NCI-H187 (cell line): ENCODE data around the gene C20orf204.

Source experiments
- DNase-seq, 2 experiments: peaks; one replicate each; lab custom pipeline; 2025; lab: John Stamatoyannopoulos, UW

C20orf204 gene

DNA sequence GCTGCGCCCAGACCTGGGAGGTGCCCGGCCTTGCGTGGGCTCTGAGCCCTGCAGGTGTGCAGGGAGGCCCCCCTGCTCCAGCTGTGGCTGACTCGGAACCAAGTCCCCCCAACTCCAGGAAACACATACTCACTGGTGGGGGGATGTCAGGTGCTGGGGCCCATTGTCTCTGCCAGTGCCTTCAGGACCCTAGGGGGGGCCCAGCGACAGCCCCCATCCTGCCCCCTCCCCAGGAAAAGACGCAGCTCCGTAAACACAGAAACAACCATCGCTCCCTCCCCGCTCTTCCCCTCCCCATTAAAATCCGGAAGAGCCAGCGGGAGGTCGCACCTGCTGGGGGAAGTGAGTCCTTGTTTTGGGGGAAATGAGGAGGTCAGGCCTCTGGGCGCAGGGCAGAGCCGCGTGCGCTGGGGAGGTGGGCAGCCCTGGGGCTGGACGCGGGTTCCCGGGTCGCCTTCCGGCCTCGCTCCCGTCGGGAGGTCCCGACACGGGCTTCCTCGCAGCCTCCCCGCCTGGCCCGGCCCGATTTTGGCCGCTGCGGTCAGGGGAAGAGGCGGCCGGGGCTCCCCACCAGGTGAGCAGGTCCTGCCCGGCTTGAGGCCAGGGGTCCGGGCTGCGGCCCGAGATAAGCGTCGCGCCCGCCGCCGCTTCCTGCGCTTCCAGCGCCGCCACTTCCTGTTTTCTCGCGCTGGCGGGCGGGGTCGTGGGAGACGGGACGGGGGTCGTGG lies 6.2 kb downstream of the C20orf204 start:
- no peak for DNase-seq

DNA sequence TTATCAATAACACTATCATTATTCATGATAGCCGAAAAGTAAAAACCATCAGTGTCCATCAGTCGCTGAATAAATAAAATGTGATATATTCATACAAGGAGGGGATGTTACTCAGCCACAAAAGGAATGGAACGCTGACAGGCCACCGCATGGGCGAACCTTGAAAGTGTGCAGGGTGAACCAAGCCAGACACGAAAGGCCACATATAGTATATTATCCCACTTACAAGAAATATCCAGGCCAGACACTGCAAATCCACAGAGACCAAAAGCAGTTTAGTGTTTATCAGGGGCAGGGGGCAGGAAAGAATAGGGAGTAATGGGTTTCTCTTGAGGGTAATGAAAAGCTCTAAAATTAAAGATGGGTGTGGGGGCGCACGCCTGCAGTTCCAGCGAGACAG lies 7.8 kb downstream of the C20orf204 start:
- DNase-seq: no peak

GRCh38 chr20:64044484-64045247 lies 8.7 kb downstream of the C20orf204 start:
- no peak for DNase-seq

GRCh38 chr20:64045346-64046011 lies 9.5 kb downstream of the C20orf204 start:
- no peak for DNase-seq

GRCh38 chr20:64047046-64047389 lies 11.0 kb downstream of the C20orf204 start:
- no peak for DNase-seq

DNA sequence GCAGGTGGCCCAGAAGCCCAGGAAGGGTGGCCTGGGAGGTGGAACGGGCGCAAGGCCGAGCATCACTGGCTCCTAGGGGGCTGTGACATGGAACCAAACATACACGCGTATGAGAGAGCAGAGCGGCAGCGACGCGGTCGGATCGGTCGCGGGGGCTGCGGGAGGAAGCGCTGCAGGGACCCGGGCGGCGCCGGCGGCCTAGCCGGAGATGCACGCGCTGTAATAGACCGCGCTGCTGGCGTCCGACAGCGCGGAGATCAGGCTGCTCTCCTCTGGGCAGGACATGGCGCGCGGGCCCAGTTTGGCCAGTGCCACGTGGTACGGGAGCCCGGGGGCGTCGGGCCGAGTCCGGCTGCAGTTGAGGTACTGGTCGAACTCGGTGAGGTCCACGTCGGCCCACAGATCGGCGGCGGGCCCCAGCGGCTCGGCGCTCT lies 12.0 kb downstream of the C20orf204 start:
- no peak for DNase-seq

DNA sequence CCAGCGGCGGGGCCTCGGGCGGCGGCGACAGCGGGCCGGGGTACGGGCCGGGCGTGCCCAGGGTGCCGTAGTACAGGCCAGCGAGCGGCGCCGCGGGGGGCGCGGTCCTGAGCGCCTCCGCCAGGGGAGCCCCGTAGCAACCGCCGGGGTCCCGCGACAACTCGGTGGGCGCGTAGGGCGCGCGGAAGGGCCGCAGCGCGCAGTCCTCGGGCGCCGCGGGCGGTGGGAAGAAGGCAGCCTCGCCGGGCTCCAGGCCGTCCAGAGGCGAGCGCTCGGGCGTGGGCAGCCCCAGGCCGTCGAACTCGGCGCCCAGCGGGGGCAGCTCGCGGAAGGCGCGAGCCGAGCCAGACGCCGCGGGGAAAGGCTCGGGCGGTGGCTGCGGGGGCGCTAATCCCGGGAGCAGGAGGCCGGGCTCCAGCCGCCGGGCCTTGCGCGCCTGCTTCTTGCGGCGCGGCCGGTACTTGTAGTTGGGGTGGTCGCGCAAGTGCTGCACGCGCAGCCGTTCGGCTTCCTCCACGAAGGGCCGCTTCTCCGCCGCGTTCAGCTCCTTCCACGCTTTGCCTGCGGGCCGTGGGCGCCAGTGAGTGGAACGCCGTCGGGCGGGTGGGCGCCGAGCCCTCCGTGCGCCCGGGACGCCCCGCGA lies 12.5 kb downstream of the C20orf204 start:
- no peak for DNase-seq

DNA sequence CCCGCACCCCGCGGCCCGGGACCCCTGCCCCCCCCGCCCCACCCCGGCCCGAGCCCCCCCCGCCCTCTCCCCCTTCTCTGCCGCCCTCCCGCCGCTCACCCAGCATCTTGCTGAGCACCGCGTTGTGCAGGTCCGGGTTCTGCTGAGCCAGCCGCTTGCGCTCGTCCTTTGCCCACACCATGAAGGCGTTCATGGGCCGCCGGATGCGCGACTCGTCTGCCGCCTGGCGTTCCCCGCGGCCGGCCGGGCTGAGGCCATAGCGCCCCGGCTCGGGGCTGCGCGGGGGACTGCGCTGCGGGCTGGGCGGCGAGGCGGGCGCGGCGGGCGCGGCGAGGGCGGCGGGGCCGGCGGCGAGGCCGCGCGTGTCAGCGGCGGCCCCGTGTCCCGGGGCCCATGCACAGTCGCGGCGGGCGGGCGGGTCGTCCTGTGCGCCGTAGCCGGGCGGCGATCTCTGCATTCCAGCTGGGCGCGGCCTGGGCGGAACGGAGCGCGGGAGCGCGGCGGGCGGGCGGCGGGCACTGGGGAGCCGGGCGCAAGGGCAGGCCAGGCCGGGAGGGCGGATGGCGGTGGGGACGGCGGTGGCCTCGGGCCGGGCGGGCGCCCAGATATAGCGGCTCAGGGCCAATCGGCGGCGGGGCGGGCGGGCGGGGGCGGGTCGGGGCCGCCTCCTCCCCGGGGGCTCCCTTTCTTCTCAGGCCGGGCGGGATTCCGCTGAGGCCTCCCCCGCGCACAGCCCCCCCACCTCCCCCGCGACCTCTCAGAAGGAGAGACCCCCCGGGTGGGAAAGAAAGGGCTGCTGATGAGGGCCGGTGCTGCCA lies 13.3 kb downstream of the C20orf204 start, which contains the start of gene SOX18:
Gene SOX18 (minus strand): TSS at position 580 of the 818 bp plus-strand sequence. CDS start 123 bp downstream, at position 457.
- DNase-seq: no peak

DNA sequence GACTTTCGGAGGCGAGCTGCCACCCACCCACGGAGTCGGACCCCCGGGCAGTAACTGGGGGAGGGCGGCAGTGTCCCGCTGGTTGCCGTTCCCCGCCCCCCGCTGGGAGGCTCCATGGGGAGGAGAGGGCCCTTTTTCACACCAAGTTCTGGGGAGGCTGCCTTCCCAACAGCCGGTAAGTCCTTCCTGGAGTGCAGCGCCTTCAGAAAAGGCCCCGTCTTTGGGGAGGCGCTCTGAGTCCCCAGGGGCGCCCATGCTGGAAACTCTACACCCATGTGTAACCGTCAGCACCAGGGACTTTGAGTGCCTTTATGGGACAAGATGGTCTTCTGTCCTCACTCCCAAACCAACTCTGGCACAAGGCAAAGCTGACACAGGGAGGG lies 13.9 kb downstream of the C20orf204 start:
- DNase-seq: no peak

- no peak for DNase-seq
These were observed 14.5 kb downstream of the C20orf204 start for GRCh38 chr20:64050261-64051032.

DNA sequence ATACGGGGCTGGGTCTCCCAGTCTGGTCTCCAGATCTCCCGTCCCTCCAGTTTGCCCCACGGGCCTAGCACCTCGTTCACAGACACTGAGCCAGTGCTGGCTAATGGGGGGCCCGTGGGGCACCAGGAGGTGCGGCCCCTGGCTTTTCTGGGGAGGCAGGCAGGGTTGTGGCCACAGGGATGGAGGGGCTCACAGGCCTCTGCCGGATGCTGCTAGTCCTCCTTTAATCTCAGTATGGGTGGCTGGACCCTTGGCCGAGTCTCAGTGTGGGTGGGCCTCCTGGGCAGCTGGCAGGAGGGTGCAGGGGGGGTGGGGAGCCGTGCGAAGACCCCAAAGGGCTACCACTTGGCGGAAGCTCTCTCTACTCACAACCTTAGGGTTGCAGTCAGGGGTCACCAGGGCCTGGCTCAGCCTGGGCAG lies 15.1 kb downstream of the C20orf204 start:
- DNase-seq: no peak

DNA sequence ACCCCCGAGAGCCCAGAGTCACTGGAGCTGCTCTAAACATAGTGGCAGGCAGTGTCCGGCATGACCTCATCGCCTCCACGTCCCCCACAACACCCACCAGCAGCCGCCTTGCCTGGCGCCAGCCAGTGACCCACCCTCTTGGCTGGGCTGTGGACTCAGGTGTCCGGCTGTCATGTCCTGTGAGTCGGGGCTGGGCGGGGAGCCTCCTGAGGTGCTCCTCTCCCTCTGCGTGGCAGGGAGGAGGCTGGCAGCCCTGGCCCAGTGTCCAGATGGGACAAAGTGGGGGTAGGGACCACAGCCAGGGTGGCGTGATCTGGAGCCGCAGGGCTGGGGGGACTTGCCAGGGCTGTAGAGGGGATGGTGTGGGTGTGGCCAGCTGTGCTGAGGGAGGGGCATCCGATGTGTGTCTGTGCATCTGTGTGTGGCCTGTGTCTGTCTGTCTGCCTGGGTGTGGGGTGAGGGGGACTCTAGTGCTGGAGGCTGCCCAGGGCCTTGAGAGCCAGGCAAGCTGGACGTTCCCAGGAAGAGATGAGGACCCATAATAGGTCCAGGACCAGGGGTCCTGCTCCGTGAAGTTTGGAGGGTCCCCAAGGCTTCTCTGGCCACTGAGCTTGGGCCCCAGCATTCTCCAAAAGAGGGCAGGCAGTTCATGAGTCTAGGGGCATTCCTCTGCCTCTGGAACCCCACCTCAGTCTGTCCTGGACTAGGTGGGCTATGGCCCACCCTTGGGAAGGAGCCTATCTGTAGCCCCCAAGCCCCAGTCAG lies 15.8 kb downstream of the C20orf204 start:
- DNase-seq: no peak

DNA sequence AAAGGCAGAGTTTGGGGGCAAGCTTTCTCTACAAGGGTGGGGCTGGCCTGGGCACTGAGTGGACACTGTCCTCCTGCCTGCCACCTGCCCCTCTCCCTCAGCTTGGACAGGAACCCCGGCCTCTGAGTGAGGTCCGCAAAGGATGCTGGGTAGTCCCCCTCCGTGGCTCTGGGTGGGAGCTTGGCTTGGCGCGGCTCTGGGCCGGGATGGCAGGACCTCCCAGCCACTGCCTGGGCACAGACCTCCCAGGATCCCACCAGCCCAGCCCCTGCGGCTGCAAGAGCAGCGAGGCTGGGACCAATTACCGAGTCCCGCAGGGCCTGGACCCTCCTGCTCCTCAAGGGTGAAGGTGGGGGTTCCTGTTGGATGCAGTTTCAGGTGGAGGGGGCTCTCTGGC lies 16.3 kb downstream of the C20orf204 start:
- no peak for DNase-seq

DNA sequence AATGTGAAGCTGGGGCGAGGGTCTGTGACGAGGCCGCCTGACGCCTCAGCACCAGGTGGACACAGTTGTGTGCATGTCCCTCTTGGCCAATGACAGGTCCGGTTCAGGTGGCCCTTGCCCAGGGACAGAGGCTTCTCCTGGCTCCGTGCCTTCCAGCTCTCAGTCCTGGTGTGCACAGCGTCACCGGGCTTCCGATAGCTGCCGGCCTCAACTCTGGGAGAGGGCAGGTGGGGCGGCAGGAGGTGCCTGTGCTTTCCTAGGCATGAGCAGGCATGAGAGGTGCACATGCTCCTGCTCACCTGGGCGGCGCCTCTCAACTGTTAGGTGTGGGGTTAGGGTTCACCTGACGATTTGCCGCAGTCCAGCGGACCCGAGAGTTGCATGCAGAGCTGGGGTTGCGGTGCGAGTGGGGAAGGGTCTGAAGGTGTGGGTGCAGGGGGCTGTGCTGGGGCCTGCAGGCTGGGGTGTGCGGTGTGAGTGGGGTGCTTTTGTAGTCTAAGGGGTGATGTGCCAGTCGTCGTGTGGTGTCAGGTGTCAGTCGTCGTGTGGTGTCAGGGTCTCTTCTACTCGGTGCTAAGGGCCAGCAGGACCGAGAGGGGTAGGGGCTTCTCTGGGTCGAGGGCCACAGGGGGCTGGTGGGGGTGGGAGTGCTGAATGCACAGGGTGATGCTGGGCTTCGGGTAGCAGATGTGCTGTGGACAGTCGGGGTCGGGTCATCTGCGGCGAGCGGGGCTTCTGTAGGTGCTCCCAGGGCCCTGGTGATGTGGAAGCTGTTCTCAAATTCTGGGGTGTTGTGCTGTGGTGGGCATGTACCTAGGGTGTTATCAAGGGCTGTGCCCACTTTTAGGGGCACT lies 17.2 kb downstream of the C20orf204 start:
- DNase-seq: no peak

DNA sequence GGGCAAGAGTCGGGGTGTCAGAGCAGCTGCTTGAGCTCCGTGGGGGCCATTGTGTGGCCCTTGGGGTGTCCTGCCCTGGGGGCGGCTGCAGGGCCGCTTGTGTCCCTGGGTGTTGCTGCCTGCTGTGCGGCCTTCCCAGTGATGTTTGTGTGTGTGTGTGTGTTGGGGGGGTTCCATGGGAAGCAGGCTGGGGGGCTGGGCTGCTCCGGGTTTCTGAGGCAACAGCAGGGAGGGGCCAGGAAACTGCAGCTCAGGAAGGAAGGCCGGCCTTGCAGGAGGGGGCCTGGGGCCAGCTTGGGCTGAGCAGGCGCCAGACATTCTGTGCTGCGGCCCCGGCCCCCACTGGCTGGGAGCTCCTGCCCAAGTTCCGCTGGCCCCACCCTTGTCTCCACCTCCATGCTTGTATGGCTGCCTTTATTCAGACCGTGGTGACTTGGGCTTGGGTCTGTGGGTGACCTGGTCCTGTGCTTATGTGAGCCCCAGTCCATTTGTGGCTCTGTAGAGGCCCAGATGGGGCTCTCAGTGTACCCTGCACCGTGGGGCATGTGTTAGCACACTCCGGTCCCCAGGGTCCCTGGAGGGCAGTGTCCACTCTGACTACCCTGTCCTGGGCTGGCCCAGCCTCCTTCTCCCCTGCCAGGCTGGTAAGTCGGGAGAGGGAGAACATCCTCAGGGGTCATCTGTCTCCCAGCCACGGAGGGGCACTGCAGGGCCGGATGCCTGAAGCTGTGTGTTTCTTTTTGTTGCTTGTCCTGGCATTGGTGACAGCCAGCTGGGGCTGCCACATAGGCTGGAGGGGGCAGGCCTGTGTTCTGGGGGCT lies 18.1 kb downstream of the C20orf204 start:
- no peak for DNase-seq

DNA sequence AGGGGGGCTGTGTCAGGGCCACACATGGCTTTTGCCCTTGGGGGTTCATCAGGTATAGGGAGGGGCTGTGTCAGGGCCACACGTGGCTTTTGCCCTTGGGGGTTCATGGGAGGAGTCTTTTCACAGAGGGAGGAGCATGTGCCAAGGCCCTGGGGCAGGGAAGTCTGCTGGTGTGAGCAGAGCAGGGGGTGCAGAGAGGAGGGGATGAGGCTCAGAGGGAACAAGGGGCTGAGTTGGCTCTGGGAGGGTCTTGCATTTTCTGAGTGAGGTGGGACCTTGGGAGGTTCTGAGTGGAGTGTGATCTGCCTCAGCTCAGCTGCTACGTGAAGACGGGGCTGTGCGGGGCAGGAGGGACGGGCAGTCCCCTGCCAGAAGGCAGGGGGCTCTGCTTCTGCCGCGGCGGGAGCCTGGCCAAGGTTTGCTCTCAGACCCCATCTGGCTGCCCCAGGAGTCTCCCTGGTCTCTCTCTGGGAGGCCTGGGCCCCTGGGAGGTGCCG lies 19.5 kb downstream of the C20orf204 start:
- DNase-seq: no peak

GRCh38 chr20:64055893-64056638 lies 20.1 kb downstream of the C20orf204 start:
- DNase-seq: no peak

GRCh38 chr20:64056639-64056888 lies 20.6 kb downstream of the C20orf204 start:
- no peak for DNase-seq
